ENCODE results near the gene MORN1. TPM values are rescaled to one million over a fixed set of nuclear protein-coding genes. Genes with fewer than 3 reads are reported as not detected.
"Not testable (repeated sequence)": the region's sequence is repeated elsewhere in the genome, so short reads cannot be mapped to it uniquely, and the experiment has no call there.

Gene MORN1
- total RNA-seq, 1 donor from 2014 or later, result 24.8 TPM

GRCh38 chr1:2307064-2307605 is 84.2 kb downstream of the MORN1 start:
- DNase-seq (ENCODE audit: low read depth), result no peak

- DNase-seq (ENCODE audit: low read depth), result no peak
Measured at GRCh38 chr1:2306151-2306978, 85.0 kb downstream of the MORN1 start.

DNA sequence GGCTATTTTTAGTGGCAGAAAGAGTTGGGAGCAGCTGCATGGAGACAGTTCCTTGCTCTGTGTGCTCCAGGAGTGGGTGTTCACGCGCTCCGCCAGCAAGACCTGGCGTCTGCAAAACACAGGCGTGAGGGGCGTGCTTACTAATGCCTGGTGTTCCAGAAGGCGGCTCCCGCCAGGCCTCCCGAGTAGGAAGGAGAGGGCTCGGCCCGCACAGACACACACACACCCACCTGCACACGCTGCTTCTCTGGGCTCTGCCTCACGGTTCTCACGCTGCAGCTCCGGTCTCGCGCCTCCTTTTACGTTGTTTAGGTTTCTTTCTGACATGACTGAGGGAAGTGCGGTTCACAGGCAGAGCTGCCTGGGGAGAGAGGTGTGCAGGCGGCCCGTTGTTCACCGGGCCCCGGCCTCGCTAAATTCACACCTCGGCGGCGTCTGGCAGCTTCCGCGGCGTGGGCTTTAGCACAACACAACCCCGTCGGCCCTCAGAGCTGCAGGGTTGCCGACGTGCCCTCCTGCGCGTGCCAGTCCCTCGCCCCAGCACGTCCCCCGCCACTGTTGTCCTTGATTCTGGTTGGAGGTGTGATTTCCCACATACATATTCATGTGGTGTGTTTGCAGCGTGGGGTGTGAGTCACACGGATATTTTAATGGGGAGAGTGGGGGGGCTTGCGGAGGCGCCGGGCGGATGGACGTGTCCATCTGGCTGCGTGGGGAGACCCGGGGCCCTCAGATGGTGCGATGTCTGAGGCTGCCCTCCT is 86.3 kb downstream of the MORN1 start:
- DNase-seq (ENCODE audit: low read depth), result no peak

- DNase-seq (ENCODE audit: low read depth), result no peak
Measured at GRCh38 chr1:2304282-2304681, 87.1 kb downstream of the MORN1 start.

GRCh38 chr1:2303781-2304180 is 87.6 kb downstream of the MORN1 start:
- no peak for DNase-seq (ENCODE audit: low read depth)

GRCh38 chr1:2303016-2303775 is 88.2 kb downstream of the MORN1 start:
- no peak for DNase-seq (ENCODE audit: low read depth)

- no peak for DNase-seq (ENCODE audit: low read depth)
Measured at GRCh38 chr1:2302292-2302925, 88.9 kb downstream of the MORN1 start.

GRCh38 chr1:2301607-2302291 is 89.6 kb downstream of the MORN1 start:
- no peak for DNase-seq (ENCODE audit: low read depth)

GRCh38 chr1:2300851-2301606 is 90.3 kb downstream of the MORN1 start:
- DNase-seq (ENCODE audit: low read depth), result no peak

DNA sequence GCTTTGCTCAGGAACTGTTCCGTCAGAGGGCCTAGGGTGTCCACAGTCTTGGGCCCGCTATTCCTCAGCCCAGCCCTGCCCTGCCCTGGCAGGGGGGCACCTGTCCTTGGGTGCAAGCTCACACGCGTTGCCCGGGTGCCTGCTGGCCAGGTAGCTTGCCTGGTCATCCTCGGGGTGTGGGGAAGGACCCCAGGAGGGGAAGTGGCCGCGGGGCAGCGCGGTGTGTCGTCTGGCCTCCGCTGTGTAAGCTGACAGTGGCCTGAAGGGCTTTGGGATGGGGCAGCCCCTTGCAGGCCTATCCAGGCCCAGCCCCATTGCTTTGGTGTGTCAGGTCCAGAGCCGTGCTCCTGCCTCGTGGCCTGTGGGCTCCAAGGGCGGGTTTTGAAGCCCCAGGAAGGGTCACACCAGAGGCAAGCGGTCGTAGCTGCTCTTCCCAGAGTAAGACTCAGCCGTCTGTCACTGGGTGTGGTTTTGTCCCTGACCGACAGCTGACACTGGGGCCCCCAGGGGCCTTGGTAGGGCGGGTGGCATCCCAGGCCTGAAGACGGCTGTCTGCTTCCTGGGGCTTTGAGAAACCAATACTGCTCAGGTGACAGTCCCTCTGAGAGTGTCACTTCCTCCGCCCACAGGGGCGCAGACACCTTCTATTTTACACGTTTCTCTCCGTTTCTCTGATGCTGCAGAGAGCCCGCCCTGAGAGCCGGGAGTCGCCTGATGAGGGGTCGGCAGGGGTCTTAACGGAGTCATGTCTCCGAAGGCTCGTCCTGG is 91.2 kb downstream of the MORN1 start:
- DNase-seq (ENCODE audit: low read depth), result no peak

DNA sequence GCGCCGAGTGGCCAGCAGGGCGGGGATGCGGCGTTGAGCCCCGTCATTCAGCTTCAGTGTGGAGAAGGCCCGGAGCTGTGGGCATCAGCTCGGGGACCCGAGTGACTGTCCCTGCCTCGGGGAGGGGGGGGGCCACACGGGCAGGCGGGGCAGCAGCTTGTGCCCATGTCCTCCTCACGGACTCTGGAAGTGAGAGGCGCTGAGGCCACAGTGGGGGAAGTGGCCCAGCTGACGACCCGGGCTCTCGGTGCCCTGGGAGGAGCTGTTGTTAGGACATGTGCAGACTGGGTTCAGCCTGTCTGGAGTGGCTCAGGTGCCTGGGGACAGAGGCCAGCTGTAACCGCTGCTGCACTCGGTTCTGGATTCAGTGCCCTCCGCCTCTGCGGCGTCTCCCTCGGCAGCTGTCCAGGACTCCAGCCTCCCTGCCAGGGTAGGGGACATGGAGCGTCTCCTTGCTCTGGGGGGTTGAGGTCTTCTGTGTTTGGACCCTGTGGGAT is 92.2 kb downstream of the MORN1 start:
- no peak for DNase-seq (ENCODE audit: low read depth)

DNA sequence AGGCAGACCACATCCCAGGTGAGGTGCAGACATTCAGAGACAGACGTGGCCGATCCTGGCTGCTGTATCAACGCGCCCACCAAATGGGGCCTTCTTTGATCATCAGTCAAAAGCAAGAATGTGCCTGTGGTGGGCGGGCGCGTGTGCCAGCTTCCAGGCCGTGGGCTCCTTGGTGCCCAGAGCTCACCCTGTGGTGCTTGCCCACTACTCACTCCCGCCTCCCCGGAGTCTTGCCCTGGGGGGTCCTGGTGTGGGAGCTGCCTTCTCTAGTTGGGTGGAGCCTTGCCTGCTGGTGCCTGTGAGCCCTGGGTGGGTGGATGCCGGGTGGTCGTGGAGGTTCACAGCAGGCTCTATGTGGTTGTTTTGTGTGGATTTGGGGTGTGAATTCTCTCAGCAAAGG is 92.7 kb downstream of the MORN1 start:
- no peak for DNase-seq (ENCODE audit: low read depth)

DNA sequence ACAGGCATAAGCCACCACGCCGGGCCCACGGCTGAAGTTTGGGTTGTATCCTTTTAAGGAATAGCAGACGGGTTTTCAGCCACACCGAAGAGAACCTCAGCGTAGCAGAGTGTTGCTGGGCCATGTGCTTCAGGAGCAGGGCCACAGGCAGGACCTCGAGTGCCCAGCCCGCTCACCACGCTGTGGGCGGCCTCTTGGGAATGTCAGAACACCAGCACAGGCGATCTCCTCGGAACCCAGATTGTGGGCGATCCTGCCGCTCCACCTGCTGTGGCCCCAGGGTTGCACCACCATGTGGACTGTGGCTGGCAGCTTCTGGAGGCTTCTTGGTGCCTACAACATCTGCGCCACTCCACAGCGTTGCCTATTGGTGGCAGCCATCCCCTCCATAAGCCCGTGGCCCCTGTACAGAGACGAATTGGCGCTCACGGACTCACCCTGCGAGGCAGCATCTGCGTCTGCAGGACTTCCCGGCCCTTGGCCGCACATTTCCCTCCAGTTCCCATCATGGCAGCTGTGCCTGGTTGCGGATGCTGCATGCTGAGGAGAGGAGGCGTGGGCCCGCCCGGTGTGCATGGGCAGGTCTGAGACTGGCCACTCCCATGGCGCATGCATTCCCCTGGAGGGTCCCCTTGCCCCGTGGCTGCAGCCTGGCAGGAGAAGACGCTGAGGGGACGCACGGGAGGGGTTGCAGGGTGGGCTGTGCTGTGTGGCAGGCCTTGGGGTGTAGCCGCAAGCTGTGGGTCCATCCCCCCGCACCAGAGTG is 93.9 kb downstream of the MORN1 start:
- no peak for DNase-seq (ENCODE audit: low read depth)

GRCh38 chr1:2296614-2297013 is 94.7 kb downstream of the MORN1 start:
- no peak for DNase-seq (ENCODE audit: low read depth)

GRCh38 chr1:2296211-2296610 is 95.1 kb downstream of the MORN1 start:
- not testable (repeated sequence) for DNase-seq (ENCODE audit: low read depth)

GRCh38 chr1:2295526-2295925 is 95.8 kb downstream of the MORN1 start:
- no peak for DNase-seq (ENCODE audit: low read depth)

- DNase-seq (ENCODE audit: low read depth), result no peak
Measured at GRCh38 chr1:2294725-2295078, 96.7 kb downstream of the MORN1 start.

- no peak for DNase-seq (ENCODE audit: low read depth)
Measured at GRCh38 chr1:2294033-2294724, 97.2 kb downstream of the MORN1 start.

Measured in renal cortical epithelial cell (primary cell).